Stimulated activated naive B cell treated with anti-CD40 and anti-IgM and Interleukin-4, amounts not matched to agents 10 μg/mL and 1 μg/mL and 100 μg/mL, for 72 hours (primary cell): Measurements from ENCODE around the gene TPSD1.
"Not testable (repeated sequence)": the region's sequence is repeated elsewhere in the genome, so short reads cannot be mapped to it uniquely, and the experiment has no call there.

Source experiments
- ATAC-seq, 2 donors: fragments of 150-1000 bp; cut with Tn5 transposase; replicated peaks; 2 replicates each; pipeline ENCODE4 v1.10.0; 2021; ENCODE audit warnings: moderate library complexity in 1 of 2
- DNase-seq: peaks from one replicate; pipeline ENCODE4 v3.0.0; 2021
- H3K27ac Mint-ChIP-seq: one replicate; pipeline ENCODE4 v1.8.0; 2022; ENCODE audit warnings: mild to moderate bottlenecking, mixed read lengths
- H3K27me3 Mint-ChIP-seq, 2 donors: one replicate each; pipeline ENCODE4 v1.8.0; 2022; ENCODE audit warnings: mixed read lengths in 2 of 2
- H3K36me3 Mint-ChIP-seq, 2 donors: one replicate each; pipeline ENCODE4 v1.8.0; 2022; ENCODE audit warnings: mixed read lengths in 2 of 2, mild to moderate bottlenecking in 1 of 2
- H3K4me1 Mint-ChIP-seq, 2 donors: one replicate each; pipeline ENCODE4 v1.8.0; 2022; ENCODE audit warnings: mixed read lengths in 2 of 2, mild to moderate bottlenecking in 1 of 2
- H3K4me3 Mint-ChIP-seq, 2 donors: one replicate each; pipeline ENCODE4 v1.8.0; 2022; ENCODE audit warnings: mild to moderate bottlenecking in 2 of 2, mixed read lengths in 2 of 2, moderate library complexity in 1 of 2
- H3K9me3 Mint-ChIP-seq, 2 donors: one replicate each; pipeline ENCODE4 v1.8.0; 2022; ENCODE audit warnings: mixed read lengths in 2 of 2, mild to moderate bottlenecking in 1 of 2

Gene TPSD1

GRCh38 chr16:1283296-1283695, 27.4 kb downstream of the TPSD1 start:
- DNase-seq (no peak), ATAC-seq (no peak)
- Mint-ChIP-seq H3K36me3 (no peaks in the 10 kb centered on the region), H3K4me3 (no peak overlapping the region), H3K27me3 (peaks cover 33 to 59% of the 10 kb centered on the region in 2 donors), H3K27ac (no peak overlapping the region), H3K9me3 (no peaks in the 10 kb centered on the region), H3K4me1 (peaks cover 2 to 3% of the 10 kb centered on the region in 2 donors)

GRCh38 chr16:1283996-1284616, 28.2 kb downstream of the TPSD1 start:
- Mint-ChIP-seq H3K36me3 (no peaks in the 10 kb centered on the region), H3K9me3 (no peaks in the 10 kb centered on the region), H3K27me3 (peaks cover 33 to 57% of the 10 kb centered on the region in 2 donors), H3K27ac (no peak overlapping the region), H3K4me3 (no peak overlapping the region), H3K4me1 (peaks cover 3 to 5% of the 10 kb centered on the region in 2 donors)
- no peak for ATAC-seq
- no peak for DNase-seq

GRCh38 chr16:1285669-1286512, 30.0 kb downstream of the TPSD1 start:
- peaks cover 47 to 63% of the 10 kb centered on the region in 2 donors for H3K27me3 Mint-ChIP-seq
- no peak overlapping the region for H3K4me3 Mint-ChIP-seq
- H3K9me3 Mint-ChIP-seq, result no peaks in the 10 kb centered on the region
- H3K4me1 Mint-ChIP-seq, result peaks cover 4 to 13% of the 10 kb centered on the region in 2 donors
- no peak overlapping the region for H3K27ac Mint-ChIP-seq
- no peaks in the 10 kb centered on the region for H3K36me3 Mint-ChIP-seq
- ATAC-seq (no peak), DNase-seq (no peak)

- ATAC-seq, result no peak
- no peaks in the 10 kb centered on the region for H3K36me3 Mint-ChIP-seq
Observed at GRCh38 chr16:1286513-1287094, 30.7 kb downstream of the TPSD1 start.

GRCh38 chr16:1287982-1288670, 32.3 kb downstream of the TPSD1 start:
- ATAC-seq (no peak), DNase-seq (no peak)
- Mint-ChIP-seq H3K27me3 (peaks cover 61 to 78% of the 10 kb centered on the region in 2 donors), H3K4me3 (no peak overlapping the region), H3K9me3 (no peaks in the 10 kb centered on the region), H3K36me3 (no peaks in the 10 kb centered on the region), H3K4me1 (peaks cover 1 to 13% of the 10 kb centered on the region in 2 donors), H3K27ac (no peak overlapping the region)

More at GRCh38 chr16:1286513-1287094, 30.7 kb downstream of the TPSD1 start:
- Mint-ChIP-seq H3K27me3 (peaks cover 51 to 68% of the 10 kb centered on the region in 2 donors), H3K27ac (no peak overlapping the region), H3K4me3 (no peak overlapping the region), H3K9me3 (no peaks in the 10 kb centered on the region), H3K4me1 (peaks cover 4 to 13% of the 10 kb centered on the region in 2 donors)
- no peak for DNase-seq

GRCh38 chr16:1288813-1289476, 33.1 kb downstream of the TPSD1 start:
- Mint-ChIP-seq H3K36me3 (no peaks in the 10 kb centered on the region), H3K27ac (no peak overlapping the region)

GRCh38 chr16:1289477-1289866, 33.6 kb downstream of the TPSD1 start:
- ATAC-seq (no peak), DNase-seq (no peak)
- no peak overlapping the region for H3K27ac Mint-ChIP-seq
- peaks cover 65 to 74% of the 10 kb centered on the region in 2 donors for H3K27me3 Mint-ChIP-seq
- peaks cover 0 to 1% of the 10 kb centered on the region in 2 donors for H3K36me3 Mint-ChIP-seq
- H3K4me3 Mint-ChIP-seq, result no peak overlapping the region
- peaks cover 1 to 13% of the 10 kb centered on the region in 2 donors for H3K4me1 Mint-ChIP-seq
- no peaks in the 10 kb centered on the region for H3K9me3 Mint-ChIP-seq

More at GRCh38 chr16:1288813-1289476, 33.1 kb downstream of the TPSD1 start:
- DNase-seq (no peak), ATAC-seq (peak in 1 of 2 donors; percentile 38)
- Mint-ChIP-seq H3K4me1 (peaks cover 1 to 13% of the 10 kb centered on the region in 2 donors), H3K4me3 (no peak overlapping the region), H3K27me3 (peaks cover 64 to 74% of the 10 kb centered on the region in 2 donors), H3K9me3 (no peaks in the 10 kb centered on the region)

GRCh38 chr16:1290063-1290501, 34.2 kb downstream of the TPSD1 start:
- no peak for ATAC-seq
- Mint-ChIP-seq H3K4me1 (peaks cover 1 to 13% of the 10 kb centered on the region in 2 donors), H3K4me3 (no peak overlapping the region), H3K27ac (no peak overlapping the region), H3K36me3 (peaks cover 0 to 1% of the 10 kb centered on the region in 2 donors), H3K27me3 (peaks cover 64 to 74% of the 10 kb centered on the region in 2 donors), H3K9me3 (no peaks in the 10 kb centered on the region)
- DNase-seq, result no peak

- no peak for ATAC-seq
- H3K36me3 Mint-ChIP-seq, result peaks cover 0 to 1% of the 10 kb centered on the region in 2 donors
- H3K9me3 Mint-ChIP-seq, result no peaks in the 10 kb centered on the region
- peaks cover 1 to 13% of the 10 kb centered on the region in 2 donors for H3K4me1 Mint-ChIP-seq
- peak overlapping the region; percentile 65 for H3K27ac Mint-ChIP-seq
- H3K4me3 Mint-ChIP-seq, result no peak overlapping the region
- no peak for DNase-seq
- H3K27me3 Mint-ChIP-seq, result peaks cover 58 to 66% of the 10 kb centered on the region in 2 donors
Observed at GRCh38 chr16:1290860-1291575, 35.1 kb downstream of the TPSD1 start.

GRCh38 chr16:1291576-1291974, 35.7 kb downstream of the TPSD1 start:
- peaks cover 0 to 1% of the 10 kb centered on the region in 2 donors for H3K36me3 Mint-ChIP-seq
- peak overlapping the region; percentile 65 for H3K27ac Mint-ChIP-seq
- ATAC-seq, result no peak
- no peaks in the 10 kb centered on the region for H3K9me3 Mint-ChIP-seq
- peaks cover 1 to 13% of the 10 kb centered on the region in 2 donors for H3K4me1 Mint-ChIP-seq
- peaks cover 52 to 60% of the 10 kb centered on the region in 2 donors for H3K27me3 Mint-ChIP-seq
- no peak overlapping the region for H3K4me3 Mint-ChIP-seq
- DNase-seq, result no peak

GRCh38 chr16:1292208-1292607, 36.3 kb downstream of the TPSD1 start:
- not testable (repeated sequence) for H3K4me3 Mint-ChIP-seq, ATAC-seq, H3K27ac Mint-ChIP-seq, H3K9me3 Mint-ChIP-seq, H3K36me3 Mint-ChIP-seq, DNase-seq
- H3K27me3 Mint-ChIP-seq, result peaks cover 56 to 57% of the 10 kb centered on the region in 2 donors
- peaks cover 6 to 19% of the 10 kb centered on the region in 2 donors for H3K4me1 Mint-ChIP-seq

- peaks cover 6 to 19% of the 10 kb centered on the region in 2 donors for H3K4me1 Mint-ChIP-seq
- not testable (repeated sequence) for DNase-seq, H3K27ac Mint-ChIP-seq
Observed at GRCh38 chr16:1292808-1293207, 36.9 kb downstream of the TPSD1 start.

More at GRCh38 chr16:1292808-1293207, 36.9 kb downstream of the TPSD1 start:
- H3K9me3 Mint-ChIP-seq, H3K4me3 Mint-ChIP-seq, H3K36me3 Mint-ChIP-seq, ATAC-seq: not testable (repeated sequence)
- peaks cover 52 to 53% of the 10 kb centered on the region in 2 donors for H3K27me3 Mint-ChIP-seq
